ENCODE results near the gene FAM131A. TPM values are rescaled to one million over a fixed set of nuclear protein-coding genes. Genes with fewer than 3 reads are reported as not detected.

Gene FAM131A
- total and polyA plus RNA-seq, 10 of the 15 experiments (the other 5 are each of a cell fraction or from before 2014, with no cell fraction given), result 0.31 to 4.5 (median 1.5) TPM

GRCh38 chr3:184383033-184383740 is 45.8 kb downstream of the FAM131A start (continued):
- TF ChIP-seq ATF3 (IDR thresholded peaks at IDR 0.05; ENCODE audit: borderline replicate concordance, extremely low read depth, low read depth, low read length), result no peak
- TF ChIP-seq CHD2 (IDR thresholded peaks at IDR 0.05; ENCODE audit: borderline replicate concordance, low read depth, low read length), result no peak
- no peak for TF ChIP-seq YBX1 (IDR thresholded peaks at IDR 0.05)
- TF ChIP-seq RAD21 (IDR thresholded peaks at IDR 0.05; ENCODE audit: insufficient read depth, low read depth, low read length), result no peak
- TF ChIP-seq, protein P1, sequence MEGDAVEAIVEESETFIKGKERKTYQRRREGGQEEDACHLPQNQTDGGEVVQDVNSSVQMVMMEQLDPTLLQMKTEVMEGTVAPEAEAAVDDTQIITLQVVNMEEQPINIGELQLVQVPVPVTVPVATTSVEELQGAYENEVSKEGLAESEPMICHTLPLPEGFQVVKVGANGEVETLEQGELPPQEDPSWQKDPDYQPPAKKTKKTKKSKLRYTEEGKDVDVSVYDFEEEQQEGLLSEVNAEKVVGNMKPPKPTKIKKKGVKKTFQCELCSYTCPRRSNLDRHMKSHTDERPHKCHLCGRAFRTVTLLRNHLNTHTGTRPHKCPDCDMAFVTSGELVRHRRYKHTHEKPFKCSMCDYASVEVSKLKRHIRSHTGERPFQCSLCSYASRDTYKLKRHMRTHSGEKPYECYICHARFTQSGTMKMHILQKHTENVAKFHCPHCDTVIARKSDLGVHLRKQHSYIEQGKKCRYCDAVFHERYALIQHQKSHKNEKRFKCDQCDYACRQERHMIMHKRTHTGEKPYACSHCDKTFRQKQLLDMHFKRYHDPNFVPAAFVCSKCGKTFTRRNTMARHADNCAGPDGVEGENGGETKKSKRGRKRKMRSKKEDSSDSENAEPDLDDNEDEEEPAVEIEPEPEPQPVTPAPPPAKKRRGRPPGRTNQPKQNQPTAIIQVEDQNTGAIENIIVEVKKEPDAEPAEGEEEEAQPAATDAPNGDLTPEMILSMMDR (IDR thresholded peaks at IDR 0.05 in 2 of 3, conservative IDR thresholded peaks at IDR 0.05 in 1 of 3; ENCODE audit: control insufficient read depth in 2 of 3, extremely low read depth in 1 of 3, insufficient read depth in 1 of 3, low read depth in 3 of 3, low read length in 3 of 3), result no peak
- TF ChIP-seq, protein P2, sequence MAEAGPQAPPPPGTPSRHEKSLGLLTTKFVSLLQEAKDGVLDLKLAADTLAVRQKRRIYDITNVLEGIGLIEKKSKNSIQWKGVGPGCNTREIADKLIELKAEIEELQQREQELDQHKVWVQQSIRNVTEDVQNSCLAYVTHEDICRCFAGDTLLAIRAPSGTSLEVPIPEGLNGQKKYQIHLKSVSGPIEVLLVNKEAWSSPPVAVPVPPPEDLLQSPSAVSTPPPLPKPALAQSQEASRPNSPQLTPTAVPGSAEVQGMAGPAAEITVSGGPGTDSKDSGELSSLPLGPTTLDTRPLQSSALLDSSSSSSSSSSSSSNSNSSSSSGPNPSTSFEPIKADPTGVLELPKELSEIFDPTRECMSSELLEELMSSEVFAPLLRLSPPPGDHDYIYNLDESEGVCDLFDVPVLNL (IDR thresholded peaks at IDR 0.05; ENCODE audit: low read depth, low read length), result no peak
- no peak for TF ChIP-seq IRF4 (IDR thresholded peaks at IDR 0.05; ENCODE audit: low read depth, low read length)
- no peak for TF ChIP-seq ELK1 (IDR thresholded peaks at IDR 0.05; ENCODE audit: low read depth, low read length)
- no peak for TF ChIP-seq SUPT20H (IDR thresholded peaks at IDR 0.05; ENCODE audit: borderline replicate concordance, control insufficient read depth, low read depth, low read length)
- TF ChIP-seq RCOR1 (conservative IDR thresholded peaks at IDR 0.05; ENCODE audit: low read depth, low read length), result no peak
- no peak for TF ChIP-seq STAT1 (conservative IDR thresholded peaks at IDR 0.05)
- no peak for TF ChIP-seq BACH1 (IDR thresholded peaks at IDR 0.05; ENCODE audit: borderline replicate concordance)
